ENCODE measurements around the gene RAD51B. TPM values are rescaled to one million over a fixed set of nuclear protein-coding genes. Genes with fewer than 3 reads are reported as not detected.

RAD51B gene
- total and polyA plus RNA-seq, 2 experiments from 2014 or later = 10.1 to 18.0 TPM

- no peak for DNase-seq (ENCODE audit: low spot score)
- Histone ChIP-seq H3K9me2 (replicated peaks; ENCODE audit: insufficient read depth) (no peaks in the 10 kb centered on the region), H4K20me1 (ENCODE audit: insufficient read depth, poor library complexity, severe bottlenecking) (no peaks in the 10 kb centered on the region), H3K4me1 (ENCODE audit: insufficient read depth) (no peaks in the 10 kb centered on the region), H2AFZ (no peak overlapping the region), H3K27me3 (no peaks in the 10 kb centered on the region), H3K79me2 (no peaks in the 10 kb centered on the region), H3K4me3 (no peak overlapping the region), H3K27ac (no peak overlapping the region), H3K36me3 (replicated peaks; ENCODE audit: insufficient read depth, low read depth) (no peaks in the 10 kb centered on the region), H3K9me3 (ENCODE audit: low read depth) (no peaks in the 10 kb centered on the region), H3K4me2 (no peak overlapping the region)
- 88% methylated on average over 9 of the region's 9 CpGs for WGBS (ENCODE audit: low lambda C conversion rate, missing lambda C conversion rate)
- TF ChIP-seq CTCF (IDR thresholded peaks at IDR 0.05; ENCODE audit: poor library complexity) (no peak), EZH2 (IDR thresholded peaks at IDR 0.05; ENCODE audit: borderline replicate concordance) (no peak), EZH2phosphoT487 (IDR thresholded peaks at IDR 0.05; ENCODE audit: low read depth, severe bottlenecking, unreplicated experiment) (no peak)
Observed at GRCh38 chr14:68711561-68712309, 892.2 kb downstream of the RAD51B start.

DNA sequence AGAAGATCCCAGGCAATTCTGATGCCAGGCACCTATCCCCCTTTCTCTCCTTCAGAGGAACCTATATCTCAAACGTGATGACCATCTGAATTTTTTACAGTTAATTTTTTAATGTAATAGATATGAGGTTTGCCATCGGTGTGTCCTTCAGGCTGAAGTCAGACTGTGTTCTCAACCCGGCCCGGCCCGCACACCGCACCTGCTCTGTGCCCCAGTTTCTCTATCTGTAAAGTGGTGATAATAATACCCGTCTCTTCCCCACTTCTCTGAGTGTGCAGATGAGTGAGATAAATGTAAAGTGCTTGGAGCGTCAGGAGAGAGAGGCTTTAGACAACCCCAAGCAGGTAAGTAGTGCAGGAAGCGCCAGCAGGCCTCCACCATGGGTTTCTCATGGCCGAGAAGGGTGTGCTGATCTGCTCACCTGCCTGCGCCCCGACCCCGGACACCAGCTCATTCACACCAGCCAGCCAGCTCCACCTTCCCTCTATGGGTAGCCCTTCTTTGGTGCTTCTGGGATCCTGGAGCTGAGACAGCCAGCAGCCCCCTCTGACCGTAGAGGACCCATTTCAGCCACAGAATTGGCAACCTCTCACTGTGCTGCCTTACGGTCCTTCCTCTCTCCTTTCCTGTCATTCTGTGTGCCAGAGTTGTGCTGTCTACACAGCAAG is 893.3 kb downstream of the RAD51B start:
- no peaks in the 10 kb centered on the region for H3K27me3 ChIP-seq
- no peaks in the 10 kb centered on the region for H3K36me3 ChIP-seq (replicated peaks; ENCODE audit: insufficient read depth, low read depth)
- no peaks in the 10 kb centered on the region for H3K9me2 ChIP-seq (replicated peaks; ENCODE audit: insufficient read depth)
- no peak overlapping the region for H3K4me3 ChIP-seq
- H4K20me1 ChIP-seq (ENCODE audit: insufficient read depth, poor library complexity, severe bottlenecking) = no peaks in the 10 kb centered on the region
- DNase-seq (ENCODE audit: low spot score) = no peak
- H3K4me2 ChIP-seq = no peak overlapping the region
- H3K27ac ChIP-seq = no peak overlapping the region
- WGBS (ENCODE audit: low lambda C conversion rate, missing lambda C conversion rate) = 96% methylated on average over 15 of the region's 15 CpGs
- H3K9me3 ChIP-seq (ENCODE audit: low read depth) = no peaks in the 10 kb centered on the region
- H3K4me1 ChIP-seq (ENCODE audit: insufficient read depth) = no peaks in the 10 kb centered on the region
- TF ChIP-seq EZH2 (IDR thresholded peaks at IDR 0.05; ENCODE audit: borderline replicate concordance) (no peak), EZH2phosphoT487 (IDR thresholded peaks at IDR 0.05; ENCODE audit: low read depth, severe bottlenecking, unreplicated experiment) (no peak)
- no peak overlapping the region for H2AFZ ChIP-seq
- no peaks in the 10 kb centered on the region for H3K79me2 ChIP-seq

GRCh38 chr14:68713782-68714181 is 894.2 kb downstream of the RAD51B start:
- Histone ChIP-seq H2AFZ (no peak overlapping the region), H3K9me3 (ENCODE audit: low read depth) (no peaks in the 10 kb centered on the region), H3K9me2 (replicated peaks; ENCODE audit: insufficient read depth) (no peaks in the 10 kb centered on the region), H3K27me3 (no peaks in the 10 kb centered on the region), H4K20me1 (ENCODE audit: insufficient read depth, poor library complexity, severe bottlenecking) (no peaks in the 10 kb centered on the region), H3K79me2 (no peaks in the 10 kb centered on the region), H3K36me3 (replicated peaks; ENCODE audit: insufficient read depth, low read depth) (no peaks in the 10 kb centered on the region), H3K4me3 (no peak overlapping the region), H3K4me1 (ENCODE audit: insufficient read depth) (no peaks in the 10 kb centered on the region), H3K4me2 (no peak overlapping the region), H3K27ac (no peak overlapping the region)
- 43% methylated on average over 7 of the region's 7 CpGs for WGBS (ENCODE audit: low lambda C conversion rate, missing lambda C conversion rate)
- TF ChIP-seq EZH2 (IDR thresholded peaks at IDR 0.05; ENCODE audit: borderline replicate concordance) (no peak), CTCF (IDR thresholded peaks at IDR 0.05; ENCODE audit: poor library complexity) (no peak), EZH2phosphoT487 (IDR thresholded peaks at IDR 0.05; ENCODE audit: low read depth, severe bottlenecking, unreplicated experiment) (no peak)
- DNase-seq (ENCODE audit: low spot score) = no peak

Measured in hepatocyte (in vitro differentiated cells).